HG03064 (cell line): ENCODE data around the gene ARHGAP32.

Experiments
- ATAC-seq: cut with Tn5 transposase; IDR thresholded peaks from one replicate; pipeline ENCODE4 v1.9.1; 2021; ENCODE audit warnings: low read depth; ENCODE audit not compliant: unreplicated experiment

Gene ARHGAP32

GRCh38 chr11:128963744-128964325 lies 228.3 kb downstream of the ARHGAP32 start:
- no peak for ATAC-seq

GRCh38 chr11:128962896-128963295 lies 229.2 kb downstream of the ARHGAP32 start:
- ATAC-seq, result no peak

GRCh38 chr11:128961645-128962044 lies 230.5 kb downstream of the ARHGAP32 start:
- no peak for ATAC-seq

- ATAC-seq, result no peak
Observed at GRCh38 chr11:128957202-128957482, 235.0 kb downstream of the ARHGAP32 start.

GRCh38 chr11:128956401-128957201 lies 235.5 kb downstream of the ARHGAP32 start:
- no peak for ATAC-seq

GRCh38 chr11:128955636-128956035 lies 236.5 kb downstream of the ARHGAP32 start:
- no peak for ATAC-seq

GRCh38 chr11:128953151-128953550 lies 239.0 kb downstream of the ARHGAP32 start:
- ATAC-seq, result no peak

- no peak for ATAC-seq
Observed at GRCh38 chr11:128949791-128950454, 242.2 kb downstream of the ARHGAP32 start.

- ATAC-seq, result no peak
Observed at GRCh38 chr11:128948583-128948982, 243.5 kb downstream of the ARHGAP32 start.

GRCh38 chr11:128947773-128948172 lies 244.4 kb downstream of the ARHGAP32 start:
- no peak for ATAC-seq

- no peak for ATAC-seq
Observed at GRCh38 chr11:128946648-128947047, 245.5 kb downstream of the ARHGAP32 start.

- ATAC-seq, result no peak
Observed at GRCh38 chr11:128943428-128943976, 248.6 kb downstream of the ARHGAP32 start.

- ATAC-seq, result no peak
Observed at GRCh38 chr11:128942817-128943427, 249.2 kb downstream of the ARHGAP32 start, which contains the start of gene TP53AIP1. TSS of gene TP53AIP1 (minus strand) at chr11:128942871. CDS start at chr11:128937818, 5,053 bp downstream.

GRCh38 chr11:128942272-128942612 lies 249.9 kb downstream of the ARHGAP32 start:
- ATAC-seq, result no peak

- no peak for ATAC-seq
Observed at GRCh38 chr11:128941573-128942271, 250.4 kb downstream of the ARHGAP32 start.

- ATAC-seq, result no peak
Observed at GRCh38 chr11:128941110-128941509, 251.0 kb downstream of the ARHGAP32 start.

- no peak for ATAC-seq
Observed at GRCh38 chr11:128940603-128941002, 251.5 kb downstream of the ARHGAP32 start.

GRCh38 chr11:128940156-128940555 lies 252.0 kb downstream of the ARHGAP32 start:
- no peak for ATAC-seq

- no peak for ATAC-seq
Observed at GRCh38 chr11:128939591-128939990, 252.5 kb downstream of the ARHGAP32 start.

GRCh38 chr11:128938156-128938885 lies 253.8 kb downstream of the ARHGAP32 start:
- ATAC-seq, result no peak
